ENCODE measurements around the gene BAG1.

The BAG1 gene

GRCh38 chr9:33223696-33224095, 40.8 kb downstream of the BAG1 start:
- no peaks in the 10 kb centered on the region for H3K36me3 ChIP-seq (ENCODE audit: control insufficient read depth, insufficient read depth, low read length)
- no peak for DNase-seq (ENCODE audit: extremely low read depth, insufficient read length)
- no peak overlapping the region for H3K4me3 ChIP-seq (replicated peaks; ENCODE audit: low read depth, low read length)
- H3K27me3 ChIP-seq (replicated peaks; ENCODE audit: control insufficient read depth, insufficient read depth, low read length), result no peaks in the 10 kb centered on the region
- TF ChIP-seq CTCF (IDR thresholded peaks at IDR 0.05; ENCODE audit: insufficient read depth, low read length, poor library complexity, severe bottlenecking), result peak; percentile 41

- H3K27me3 ChIP-seq (replicated peaks; ENCODE audit: control insufficient read depth, insufficient read depth, low read length), result no peaks in the 10 kb centered on the region
- H3K36me3 ChIP-seq (ENCODE audit: control insufficient read depth, insufficient read depth, low read length), result no peaks in the 10 kb centered on the region
- no peak overlapping the region for H3K4me3 ChIP-seq (replicated peaks; ENCODE audit: low read depth, low read length)
- no peak for TF ChIP-seq CTCF (IDR thresholded peaks at IDR 0.05; ENCODE audit: insufficient read depth, low read length, poor library complexity, severe bottlenecking)
- no peak for DNase-seq (ENCODE audit: extremely low read depth, insufficient read length)
These were observed 42.5 kb downstream of the BAG1 start for GRCh38 chr9:33222031-33222430.

GRCh38 chr9:33221568-33221884, 43.0 kb downstream of the BAG1 start:
- Histone ChIP-seq H3K4me3 (replicated peaks; ENCODE audit: low read depth, low read length) (no peak overlapping the region), H3K36me3 (ENCODE audit: control insufficient read depth, insufficient read depth, low read length) (no peaks in the 10 kb centered on the region), H3K27me3 (replicated peaks; ENCODE audit: control insufficient read depth, insufficient read depth, low read length) (no peaks in the 10 kb centered on the region)
- TF ChIP-seq CTCF (IDR thresholded peaks at IDR 0.05; ENCODE audit: insufficient read depth, low read length, poor library complexity, severe bottlenecking), result no peak
- DNase-seq (ENCODE audit: extremely low read depth, insufficient read length), result no peak

- Histone ChIP-seq H3K27me3 (replicated peaks; ENCODE audit: control insufficient read depth, insufficient read depth, low read length) (no peaks in the 10 kb centered on the region), H3K36me3 (ENCODE audit: control insufficient read depth, insufficient read depth, low read length) (no peaks in the 10 kb centered on the region), H3K4me3 (replicated peaks; ENCODE audit: low read depth, low read length) (no peak overlapping the region)
- TF ChIP-seq CTCF (IDR thresholded peaks at IDR 0.05; ENCODE audit: insufficient read depth, low read length, poor library complexity, severe bottlenecking), result no peak
- peak; percentile 34 for DNase-seq (ENCODE audit: extremely low read depth, insufficient read length)
These were observed 43.6 kb downstream of the BAG1 start for GRCh38 chr9:33220681-33221567.

- Histone ChIP-seq H3K4me3 (replicated peaks; ENCODE audit: low read depth, low read length) (no peak overlapping the region), H3K27me3 (replicated peaks; ENCODE audit: control insufficient read depth, insufficient read depth, low read length) (no peaks in the 10 kb centered on the region), H3K36me3 (ENCODE audit: control insufficient read depth, insufficient read depth, low read length) (no peaks in the 10 kb centered on the region)
- DNase-seq (ENCODE audit: extremely low read depth, insufficient read length), result no peak
- TF ChIP-seq CTCF (IDR thresholded peaks at IDR 0.05; ENCODE audit: insufficient read depth, low read length, poor library complexity, severe bottlenecking), result no peak
These were observed 52.7 kb downstream of the BAG1 start for GRCh38 chr9:33211695-33212393.
